ENCODE measurements around the gene ALDH6A1.
A peak's percentile ranks its signal among the peaks of the same experiment; 100 is the strongest.
"Not testable (repeated sequence)": the region's sequence is repeated elsewhere in the genome, so short reads cannot be mapped to it uniquely, and the experiment has no call there.

The ALDH6A1 gene

DNA sequence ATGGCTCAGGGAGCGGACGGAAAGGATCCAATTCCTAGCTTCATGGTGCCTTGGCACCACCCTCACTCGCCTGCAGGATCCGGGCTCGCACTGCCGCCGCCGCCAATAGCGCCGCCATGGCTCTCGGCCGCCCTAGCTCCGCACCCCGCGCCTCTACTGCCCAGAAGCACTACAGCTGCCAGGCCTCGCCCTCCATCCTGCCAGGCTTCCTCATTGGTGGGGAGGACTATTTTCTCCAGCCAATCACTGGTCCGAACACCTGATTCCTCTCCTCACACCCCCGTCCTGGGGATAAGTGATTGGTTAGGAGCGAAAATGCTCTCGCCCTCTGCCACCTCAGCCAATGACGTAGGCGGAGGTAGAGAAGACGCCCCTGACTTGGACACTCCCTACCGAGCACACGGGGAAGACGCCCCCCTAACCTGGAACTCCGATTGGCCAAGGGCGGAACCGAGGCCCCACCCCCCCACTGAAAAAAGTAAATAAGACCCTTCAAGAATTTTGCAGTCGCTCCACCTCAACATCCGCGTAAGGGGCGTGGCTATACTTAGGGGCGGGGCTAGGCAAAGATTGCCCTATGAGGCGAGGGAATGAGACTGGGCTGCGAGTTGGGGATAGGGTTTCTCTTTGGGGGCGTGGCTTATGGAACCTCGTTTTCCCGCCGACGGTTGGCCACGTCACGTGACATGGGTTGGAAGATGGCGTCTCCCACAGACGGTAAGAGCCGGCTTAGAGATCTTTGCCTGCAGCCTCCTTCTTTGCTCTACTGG is at the start of gene ALDH6A1, which contains the start of gene LIN52:
Gene ALDH6A1 (minus strand): TSS at position 177 of the 770 bp plus-strand sequence. CDS start 59 bp downstream, at position 118.
Gene LIN52 (plus strand): TSS at position 680 of the 770 bp plus-strand sequence. CDS start 19 bp downstream, at position 699.
- peak; percentile 100 for DNase-seq

DNA sequence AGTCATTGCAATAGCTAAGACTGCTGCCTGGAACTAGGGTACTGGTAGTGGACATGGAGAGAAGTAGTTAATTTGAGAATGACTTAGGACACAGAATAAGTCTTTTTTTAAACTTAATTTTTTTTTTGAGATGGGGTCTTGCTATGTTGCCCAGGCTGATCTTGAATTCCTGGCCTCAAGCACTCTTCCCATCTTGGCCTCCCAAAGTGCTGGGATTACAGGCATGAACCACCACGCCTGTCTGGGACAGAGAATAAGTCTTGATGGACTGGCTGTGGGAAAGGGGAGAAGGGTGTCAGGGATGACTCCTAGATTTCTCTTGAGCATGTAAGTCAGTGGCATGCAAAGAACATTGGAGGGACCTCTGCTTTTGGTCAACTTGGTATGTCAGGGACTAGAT is 43.4 kb upstream of the ALDH6A1 start:
- DNase-seq, result no peak

DNA sequence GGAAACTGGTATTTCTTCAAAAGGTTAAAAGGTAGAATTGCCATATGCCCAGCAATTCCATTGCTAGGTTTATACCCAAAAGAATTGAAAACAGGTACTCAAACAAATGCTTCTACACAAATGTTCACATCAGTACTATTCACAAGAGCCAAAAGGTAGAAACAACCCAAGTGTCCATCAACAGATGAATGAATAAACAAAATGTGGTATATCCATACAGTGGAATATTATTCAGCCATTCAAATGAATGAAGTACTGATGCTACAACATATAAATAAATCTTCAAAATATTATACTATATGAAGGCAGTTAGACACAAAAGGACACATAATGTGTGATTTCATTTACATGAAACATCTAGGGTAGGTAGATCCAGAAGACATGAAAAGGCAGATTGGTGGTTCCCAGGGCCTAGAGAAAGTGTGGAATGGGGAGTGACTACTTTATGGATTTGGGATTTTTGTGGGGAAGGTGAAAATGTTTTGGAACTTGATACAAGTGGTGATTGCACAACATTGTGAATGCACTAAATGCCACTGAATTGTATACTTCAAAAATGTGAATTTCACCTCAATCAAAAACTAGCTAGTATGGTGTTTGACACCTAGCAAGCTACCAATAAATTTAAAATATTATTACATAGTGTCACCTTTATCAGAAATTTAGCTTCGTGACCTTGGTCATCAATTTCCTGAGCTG is 42.2 kb upstream of the ALDH6A1 start:
- no peak for DNase-seq

DNA sequence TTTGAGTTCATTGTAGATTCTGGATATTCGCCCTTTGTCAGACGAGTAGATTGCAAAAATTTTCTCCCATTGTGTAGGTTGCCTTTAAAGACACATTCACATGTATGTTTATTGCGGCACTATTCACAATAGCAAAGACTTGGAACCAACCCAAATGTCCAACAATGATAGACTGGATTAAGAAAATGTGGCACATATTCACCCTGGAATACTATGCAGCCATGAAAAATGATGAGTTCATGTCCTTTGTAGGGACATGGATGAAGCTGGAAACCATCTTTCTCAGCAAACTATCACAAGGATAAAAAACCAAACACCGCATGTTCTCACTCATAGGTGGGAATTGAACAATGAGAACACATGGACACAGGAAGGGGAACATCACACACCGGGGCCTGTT is 41.2 kb upstream of the ALDH6A1 start:
- DNase-seq, result not testable (repeated sequence)

DNA sequence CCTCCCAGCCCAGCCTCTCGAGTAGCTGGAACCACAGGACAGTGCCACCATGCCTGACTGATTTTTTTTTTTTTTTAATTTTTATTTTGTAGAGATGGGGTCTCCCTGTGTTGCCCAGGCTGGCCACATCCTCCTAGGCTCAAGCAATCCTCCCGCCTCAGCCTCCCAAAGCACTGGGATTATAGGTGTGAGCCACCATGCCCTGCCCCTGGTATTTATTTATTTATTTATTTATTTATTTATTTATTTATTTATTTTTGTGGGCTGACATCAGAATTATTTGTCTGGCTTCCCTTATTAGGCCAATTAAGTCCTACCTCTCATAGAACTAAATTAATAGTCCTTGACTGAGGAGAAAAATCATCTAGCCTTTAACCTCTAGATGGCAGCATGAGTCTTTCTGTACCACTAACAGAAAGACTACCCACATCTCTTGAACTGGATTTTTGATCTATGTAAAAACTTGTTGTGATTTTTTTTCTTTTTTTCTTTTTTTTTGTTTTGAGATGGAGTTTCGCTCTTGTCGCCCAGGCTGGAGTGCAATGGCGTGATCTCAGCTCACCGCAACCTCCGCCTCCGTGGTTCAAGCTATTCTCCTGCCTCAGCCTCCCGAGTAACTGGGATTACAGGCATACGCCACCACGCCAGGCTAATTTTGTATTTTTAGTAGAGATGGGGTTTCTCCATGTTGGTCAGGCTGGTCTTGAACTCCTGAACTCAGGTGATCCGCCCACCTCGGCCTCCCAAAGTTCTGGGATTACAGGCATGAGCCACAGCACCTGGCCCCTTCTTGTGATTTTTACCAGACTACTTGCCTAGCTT is 27.4 kb upstream of the ALDH6A1 start:
- peak; percentile 70 for DNase-seq

DNA sequence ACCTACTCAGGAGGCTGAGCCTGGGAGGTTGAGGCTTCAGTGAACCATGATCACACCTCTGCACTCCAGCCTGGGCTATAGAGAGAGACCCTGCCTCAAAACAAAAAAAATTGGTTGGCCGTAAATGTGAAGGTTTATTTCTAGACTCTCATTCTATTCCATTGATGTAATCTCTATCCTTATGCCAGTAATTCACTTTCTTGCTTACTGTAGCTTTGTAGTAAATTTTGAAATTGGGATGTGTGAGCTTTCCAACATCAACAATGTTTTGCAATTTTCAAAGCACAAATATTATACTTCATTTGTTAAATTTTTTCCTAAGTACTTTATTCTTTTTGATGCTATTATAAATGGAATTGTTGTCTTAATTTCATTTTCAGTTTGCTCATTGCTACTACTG is 25.1 kb upstream of the ALDH6A1 start:
- no peak for DNase-seq

DNA sequence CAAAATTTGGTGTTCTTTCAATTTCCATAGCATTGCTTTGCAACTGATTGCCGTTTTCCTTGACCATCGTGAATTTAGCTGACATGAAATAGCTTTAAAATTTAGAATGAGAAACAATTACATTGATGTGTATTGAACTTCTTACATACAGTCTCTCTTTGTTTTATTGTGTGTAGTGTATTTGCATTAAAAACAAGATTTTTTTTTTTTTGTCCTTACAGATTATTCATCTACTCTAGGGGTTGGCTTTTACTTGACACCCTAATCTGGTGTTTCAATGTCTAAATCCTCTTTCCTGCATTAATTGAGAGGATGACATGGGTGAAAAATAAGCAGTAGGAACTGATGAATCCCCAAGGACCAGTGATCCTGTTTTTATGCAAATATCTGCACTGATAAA is 21.1 kb upstream of the ALDH6A1 start:
- DNase-seq, result no peak

DNA sequence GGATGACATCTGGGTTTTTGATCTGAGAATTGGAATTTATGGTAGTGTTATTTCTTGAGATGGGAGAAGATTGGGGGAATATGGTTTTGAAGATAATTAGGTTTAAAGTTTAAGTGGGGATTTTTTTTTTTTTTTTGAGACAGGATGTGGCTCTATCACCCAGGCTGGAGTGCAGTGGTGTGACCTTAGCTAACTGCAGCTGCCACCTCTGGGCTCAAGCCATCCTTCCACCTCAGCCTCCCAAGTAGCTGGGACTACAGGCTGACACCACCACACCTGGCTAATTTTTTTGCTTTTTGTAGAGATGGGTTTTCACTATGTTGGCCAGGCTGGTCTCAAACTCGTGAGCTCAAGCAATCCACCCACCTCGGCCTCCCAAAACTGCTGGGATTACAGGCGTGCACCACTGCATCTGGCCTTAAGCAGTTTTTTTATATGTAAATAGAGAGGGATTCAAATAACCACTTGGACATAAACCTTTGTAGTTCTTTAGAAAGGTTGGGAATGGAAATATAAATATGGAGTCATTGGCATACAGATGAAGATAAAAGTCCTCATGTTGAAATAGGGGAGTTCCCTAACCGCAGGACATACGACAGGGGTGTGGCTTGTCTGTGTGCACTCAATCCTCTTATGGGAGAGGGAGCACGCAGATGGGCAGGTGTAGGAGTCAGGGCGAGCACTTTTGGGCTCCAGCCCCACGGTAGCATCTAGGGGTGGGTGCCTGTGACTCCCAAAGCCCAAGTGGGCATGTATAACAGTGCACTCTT is 5.2 kb upstream of the ALDH6A1 start:
- peak; percentile 0 for DNase-seq

DNA sequence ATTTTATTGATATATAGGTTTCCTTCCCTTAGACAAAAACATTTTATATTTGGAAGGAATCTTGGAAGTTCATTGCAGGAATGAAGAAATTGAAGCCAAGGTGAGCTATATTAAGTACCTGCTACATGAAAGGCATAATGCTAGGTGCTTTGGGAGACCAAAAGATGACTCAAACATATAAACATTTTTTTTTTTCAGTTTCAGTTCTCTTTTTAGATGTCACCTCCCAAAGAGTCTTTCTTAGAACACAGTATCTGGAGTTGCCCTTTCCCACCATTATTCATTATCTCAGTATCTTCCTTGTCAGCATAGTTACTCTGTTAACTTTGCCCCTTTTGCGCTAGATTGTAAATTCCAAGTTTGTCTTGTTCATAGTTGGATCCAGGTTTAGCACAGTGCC is 1.6 kb upstream of the ALDH6A1 start:
- DNase-seq, result no peak

DNA sequence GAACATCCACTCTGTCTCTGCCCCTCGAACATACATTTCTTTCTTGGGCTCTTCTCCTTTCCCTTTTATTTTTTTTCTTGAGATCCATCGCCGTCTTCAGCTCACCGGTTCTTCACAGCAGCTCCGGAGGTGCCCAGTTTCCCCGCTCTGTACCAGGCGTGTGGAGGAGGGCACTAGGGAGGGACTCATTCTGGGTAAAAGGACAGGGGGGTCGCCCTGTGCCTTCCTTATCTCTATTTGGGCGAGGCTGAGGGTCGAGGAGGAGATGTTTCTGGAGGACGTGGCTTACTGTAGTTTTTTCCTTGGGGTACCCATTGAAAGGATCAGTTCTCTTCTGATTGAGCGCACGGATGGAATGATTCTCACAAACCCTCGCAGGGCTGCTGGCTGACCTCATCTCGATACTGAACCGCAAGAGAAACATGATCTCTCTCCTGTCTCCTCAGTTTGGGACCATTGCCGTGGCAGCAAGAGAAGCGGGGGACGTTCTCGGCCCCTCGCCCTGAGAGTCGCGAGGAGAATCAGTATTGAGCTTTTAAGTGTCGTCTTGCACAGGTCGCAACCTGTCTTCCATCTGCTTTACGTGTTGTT is 889 bp upstream of the ALDH6A1 start:
- DNase-seq, result peak; percentile 44

DNA sequence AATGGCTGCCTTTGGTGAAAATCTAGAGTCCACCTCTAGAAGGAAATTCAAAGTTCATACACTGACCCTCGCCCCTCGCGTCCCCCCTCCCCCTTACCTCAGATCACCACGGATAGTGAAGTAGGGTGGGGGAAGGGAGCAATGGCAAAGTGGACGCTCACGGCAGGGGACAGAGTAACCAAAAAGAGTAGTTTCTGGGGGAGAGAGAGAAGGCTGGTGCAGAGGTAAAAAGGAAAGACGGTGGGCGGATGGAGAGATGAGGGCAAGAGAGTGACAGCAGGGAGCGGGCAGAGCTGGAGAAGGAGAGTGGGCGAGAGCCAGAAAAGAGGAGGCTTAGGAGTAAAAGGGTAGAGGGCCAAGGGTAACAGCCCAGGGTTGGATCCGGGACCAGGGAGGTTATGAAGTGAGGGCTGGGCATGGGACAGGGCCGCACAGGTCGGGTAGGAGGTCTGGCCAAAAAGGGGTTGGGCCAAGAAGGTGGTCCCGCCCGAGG is 423 bp downstream of the ALDH6A1 start:
- DNase-seq, result peak; percentile 16

DNA sequence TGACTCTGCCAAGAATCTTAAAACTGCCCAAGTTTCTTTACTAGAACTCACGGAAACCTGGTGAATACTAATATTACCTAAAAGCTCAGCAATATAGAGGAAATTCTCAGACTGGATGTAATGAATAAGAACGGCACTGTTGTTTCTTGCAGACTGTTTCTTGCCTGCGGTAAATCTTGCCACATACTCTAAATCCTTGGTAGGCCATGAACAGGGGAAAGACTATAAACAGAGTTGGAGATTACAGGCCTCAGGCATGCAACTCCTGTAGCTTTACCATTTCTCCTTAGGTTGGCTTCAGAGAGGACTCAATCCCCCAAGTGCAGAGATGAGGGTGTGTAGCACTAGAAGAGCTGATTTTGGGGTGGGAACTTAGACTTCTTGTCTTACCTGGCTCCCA is 1.1 kb downstream of the ALDH6A1 start:
- DNase-seq, result no peak

DNA sequence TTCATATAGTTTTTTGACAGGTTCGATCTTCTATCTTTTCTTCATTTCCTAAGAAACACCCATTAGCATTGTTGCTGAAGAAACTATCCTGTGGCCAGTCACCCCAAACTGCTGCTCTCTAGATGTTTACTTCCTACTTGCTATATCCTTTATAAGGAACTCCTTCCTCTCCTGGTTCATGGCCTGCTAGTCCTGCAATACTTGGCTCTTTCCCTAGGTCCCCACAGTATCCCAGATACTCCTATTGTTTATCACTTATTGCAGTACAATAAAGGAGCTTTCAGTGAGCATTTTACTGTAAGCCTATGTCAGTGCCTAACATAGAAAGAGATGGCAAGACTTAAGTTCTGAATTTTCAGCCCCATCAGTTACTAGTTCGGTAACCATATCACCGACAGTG is 2.8 kb downstream of the ALDH6A1 start:
- no peak for DNase-seq

DNA sequence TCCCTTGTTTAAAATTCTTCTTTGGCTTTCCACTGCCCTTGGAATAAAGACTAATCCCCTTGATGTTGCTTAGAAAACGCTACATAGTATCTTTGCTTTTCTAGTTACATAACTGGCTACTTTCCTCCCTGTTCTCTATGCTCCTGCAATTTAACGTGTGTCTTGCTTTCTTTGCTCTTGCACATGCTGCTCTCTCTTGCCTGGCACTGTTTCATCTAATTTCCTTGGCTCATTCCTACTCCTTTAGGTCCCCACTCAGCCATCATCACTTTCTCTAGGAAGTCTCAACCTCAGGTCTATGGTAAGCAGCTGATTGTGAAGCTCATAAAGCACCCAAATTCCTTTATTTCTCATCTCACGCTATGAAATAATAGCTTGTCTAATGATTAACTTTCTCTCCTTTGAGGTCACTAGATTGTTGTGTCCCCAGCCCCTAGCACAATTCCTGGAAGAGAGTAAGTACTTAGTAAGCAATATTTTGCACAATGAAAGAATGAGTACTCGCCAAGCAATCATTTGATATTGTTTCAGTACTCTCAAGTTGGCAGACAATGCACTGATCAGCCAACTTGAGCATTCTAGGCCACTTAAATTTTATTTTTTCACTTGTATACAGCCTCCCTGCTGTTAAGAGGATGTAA is 3.3 kb downstream of the ALDH6A1 start:
- DNase-seq, result no peak

DNA sequence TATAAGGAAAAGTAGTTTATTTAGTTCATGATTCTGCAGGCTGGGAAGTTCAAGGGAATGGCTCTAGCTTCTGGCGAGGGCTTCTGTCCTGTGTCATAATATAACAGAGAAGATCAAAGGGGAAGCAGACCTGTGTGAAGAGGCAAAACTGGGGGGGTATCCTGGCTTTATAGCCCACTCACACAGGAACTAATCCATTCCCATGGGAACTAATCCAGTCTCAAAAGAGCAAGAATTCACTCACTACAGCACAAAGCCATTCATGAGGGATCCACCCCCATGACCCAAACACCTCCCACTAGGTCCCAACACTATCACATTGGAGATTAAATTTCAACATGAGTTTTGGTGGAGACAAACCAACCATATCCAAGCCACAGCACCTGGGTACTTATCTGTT is 6.9 kb downstream of the ALDH6A1 start:
- peak; percentile 2 for DNase-seq

DNA sequence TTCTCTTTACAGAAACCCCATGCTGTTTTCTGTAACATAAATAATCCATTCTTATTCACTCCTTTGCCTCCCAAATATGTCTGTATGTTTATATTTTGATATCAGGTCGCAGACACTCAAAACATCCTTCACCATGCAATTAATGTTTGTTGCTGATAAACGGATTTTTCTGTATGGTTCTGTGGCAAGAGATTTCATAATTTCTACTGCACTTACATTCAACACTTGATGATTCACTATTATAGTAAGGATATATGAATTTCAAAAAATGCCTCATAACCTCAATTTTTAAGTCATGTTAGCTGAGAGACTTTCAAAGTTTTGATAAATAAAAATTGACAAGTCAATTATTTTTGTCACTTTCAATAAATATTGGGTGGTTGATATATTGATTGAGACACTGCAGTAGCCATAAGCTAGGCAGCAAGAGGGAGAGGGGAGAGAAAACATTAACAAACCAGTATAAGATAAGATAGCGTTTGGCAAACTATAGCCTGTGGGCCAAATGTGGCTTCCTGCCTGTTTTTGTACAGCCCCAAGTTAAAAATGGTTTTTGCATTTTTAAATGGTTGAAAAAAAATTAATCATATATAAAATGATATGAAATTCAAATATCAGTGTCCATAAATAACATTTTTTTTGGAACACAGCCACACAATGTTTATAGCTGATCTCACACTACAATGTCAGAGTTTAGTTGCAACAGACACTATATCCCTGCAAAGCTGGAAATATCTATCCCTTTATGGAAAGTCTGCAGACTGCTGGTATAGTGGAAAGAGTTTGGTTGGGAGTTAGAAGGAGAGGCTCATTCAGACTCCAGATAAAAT is 18.3 kb downstream of the ALDH6A1 start:
- DNase-seq, result no peak

DNA sequence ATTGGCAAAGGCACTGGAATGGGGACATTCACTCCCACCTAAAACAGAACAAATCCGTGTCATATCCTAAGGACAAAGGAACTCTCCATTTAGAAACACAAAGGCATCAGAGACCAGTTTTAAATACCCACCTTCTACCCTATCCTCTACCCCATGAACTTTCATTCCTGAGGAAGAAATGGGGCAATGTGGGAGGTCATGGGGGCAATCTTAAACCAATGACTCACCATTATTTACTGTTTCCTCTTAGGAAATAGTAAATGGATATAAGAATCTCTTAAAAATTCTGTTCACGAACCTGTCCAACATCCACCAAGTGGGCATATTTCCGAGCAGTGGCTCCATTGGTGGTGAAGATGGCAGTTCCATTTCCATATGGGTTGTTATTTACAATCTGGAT is 19.4 kb downstream of the ALDH6A1 start:
- DNase-seq, result no peak

DNA sequence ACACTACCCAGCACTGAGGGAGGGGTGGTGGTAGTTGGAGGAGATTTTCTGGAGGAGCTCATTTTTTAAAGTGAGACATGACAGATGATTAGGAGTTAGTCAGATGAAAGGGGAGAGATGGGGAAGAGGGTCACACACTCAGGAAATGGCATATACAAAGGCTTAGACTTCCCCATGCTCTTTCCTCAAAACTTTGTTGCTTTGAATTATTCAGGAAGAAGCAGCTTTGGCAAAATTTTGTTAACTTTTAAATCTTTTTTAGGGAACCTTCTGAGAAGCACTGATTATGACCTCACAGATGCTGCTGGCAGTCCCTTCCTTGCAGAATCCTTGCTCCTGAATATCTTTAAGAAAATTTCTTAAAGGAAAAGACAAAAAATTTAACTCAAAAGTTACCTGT is 19.8 kb downstream of the ALDH6A1 start:
- DNase-seq, result no peak

DNA sequence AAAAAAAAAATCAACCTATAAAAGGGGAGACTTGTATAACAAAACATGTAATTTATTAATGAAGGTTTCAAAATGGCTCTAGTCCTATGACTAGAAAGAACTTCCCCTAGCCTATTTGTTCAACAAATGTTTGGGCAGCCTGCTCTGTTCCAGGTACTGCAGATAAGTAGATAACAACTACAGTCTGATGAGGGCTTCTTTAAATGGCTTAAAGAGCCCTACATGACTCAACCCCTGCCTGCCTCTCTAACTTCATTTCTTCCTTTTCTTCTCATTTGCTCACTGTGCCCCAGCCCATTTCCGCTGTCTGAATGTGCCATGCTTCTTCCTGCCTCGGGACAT is 21.5 kb downstream of the ALDH6A1 start:
- no peak for DNase-seq

DNA sequence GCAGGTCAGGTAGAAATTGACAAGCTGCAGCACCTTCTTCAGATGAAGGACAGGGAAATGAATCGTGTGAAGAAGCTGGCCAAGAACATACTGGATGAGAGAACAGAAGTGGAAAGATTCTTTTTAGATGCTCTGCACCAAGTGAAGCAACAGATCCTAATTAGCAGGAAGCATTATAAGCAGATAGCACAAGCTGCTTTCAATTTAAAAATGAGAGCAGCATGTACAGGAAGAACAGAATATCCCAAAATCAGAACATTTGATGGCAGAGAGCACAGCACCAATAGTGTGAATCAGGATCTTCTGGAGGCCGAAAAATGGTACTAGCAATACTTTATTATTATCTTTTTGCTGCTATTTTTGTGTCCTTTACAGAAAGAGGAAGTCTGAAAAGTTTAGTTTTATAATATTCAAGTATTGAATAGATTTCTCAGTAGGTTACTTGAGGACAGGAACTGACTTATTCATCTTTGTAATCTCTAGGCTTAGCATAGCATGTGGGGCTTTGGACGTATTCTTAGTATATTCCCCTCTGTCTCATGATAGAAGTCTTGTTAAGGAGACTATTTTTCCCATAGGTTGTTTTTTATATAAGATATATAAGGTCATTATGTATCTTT is 34.3 kb downstream of the ALDH6A1 start:
- DNase-seq, result no peak

Measured in NCI-H82 (cell line).